GM04504 (cell line): Measurements from ENCODE around the gene SFTPA2.
"Not testable (repeated sequence)": the region's sequence is repeated elsewhere in the genome, so short reads cannot be mapped to it uniquely, and the experiment has no call there.

ENCODE experiments used
- DNase-seq: peaks from one replicate; pipeline ENCODE4 v3.0.0-alpha.2; 2012; ENCODE audit warnings: low read depth

SFTPA2 gene

DNA sequence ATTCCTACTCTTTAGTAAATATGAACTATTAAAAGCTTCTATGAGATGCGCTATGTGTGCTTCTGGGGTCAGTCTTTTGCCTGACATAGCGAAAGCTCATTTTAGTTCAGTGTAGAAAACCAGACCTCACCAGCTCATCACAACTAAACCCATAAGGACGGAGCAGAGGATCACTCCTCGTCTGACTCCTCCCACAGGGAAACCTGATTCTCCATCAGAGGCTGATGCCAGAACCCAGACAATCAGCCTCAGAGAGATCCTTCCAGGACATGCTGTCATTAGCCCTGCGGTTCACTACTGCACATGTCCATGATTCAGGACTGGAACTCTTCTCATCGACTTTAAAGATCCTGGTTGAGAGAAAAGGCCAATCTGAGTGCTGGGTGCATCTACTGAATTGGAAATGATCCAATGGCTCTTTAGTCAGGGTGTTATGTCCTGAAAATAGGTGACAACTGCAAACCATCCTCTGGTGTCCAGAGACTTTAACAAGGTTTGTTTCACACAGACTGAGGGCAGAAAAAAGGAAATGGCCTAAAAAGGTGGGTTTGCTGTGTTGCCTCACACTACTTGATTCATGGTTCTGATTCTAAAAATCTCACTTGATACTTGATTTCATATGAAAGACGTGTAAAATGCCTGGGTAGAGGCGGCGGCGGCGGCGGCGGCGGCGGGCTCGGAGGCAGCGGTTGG lies 48.2 kb downstream of the SFTPA2 start, which contains the start of gene EIF5AL1:
TSS of gene EIF5AL1 (plus strand) at position 643 of the 693 bp plus-strand sequence. CDS start 117 bp downstream, outside the sequence.
- DNase-seq: not testable (repeated sequence)

DNA sequence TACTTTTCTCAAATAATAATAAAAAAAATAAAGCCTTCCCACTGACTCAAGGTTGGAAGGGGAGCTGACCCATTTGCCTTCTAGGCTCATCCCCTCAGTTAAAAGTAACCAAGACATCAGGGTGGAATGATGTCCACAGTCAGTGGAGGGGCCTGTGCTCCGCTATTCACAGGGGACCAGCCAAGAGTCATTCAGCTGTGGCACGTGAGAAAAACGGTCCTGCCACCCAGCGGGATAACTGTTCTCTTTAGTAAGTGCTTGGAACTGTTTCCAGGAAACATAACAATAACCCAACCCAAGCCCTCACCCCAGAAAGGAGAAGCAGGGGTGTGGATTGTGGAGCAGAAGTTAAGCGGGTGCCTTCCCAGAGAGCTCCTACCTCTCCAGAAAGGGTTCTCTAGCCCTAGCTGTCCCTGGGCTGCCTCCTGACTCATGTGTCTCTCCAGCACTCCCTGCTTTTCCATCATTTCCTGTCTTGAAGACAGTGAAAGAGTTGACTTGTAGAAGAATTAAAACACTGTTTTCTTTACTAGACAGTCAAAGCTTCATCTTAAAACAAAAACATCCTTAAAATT lies 50.2 kb downstream of the SFTPA2 start:
- DNase-seq: not testable (repeated sequence)

DNA sequence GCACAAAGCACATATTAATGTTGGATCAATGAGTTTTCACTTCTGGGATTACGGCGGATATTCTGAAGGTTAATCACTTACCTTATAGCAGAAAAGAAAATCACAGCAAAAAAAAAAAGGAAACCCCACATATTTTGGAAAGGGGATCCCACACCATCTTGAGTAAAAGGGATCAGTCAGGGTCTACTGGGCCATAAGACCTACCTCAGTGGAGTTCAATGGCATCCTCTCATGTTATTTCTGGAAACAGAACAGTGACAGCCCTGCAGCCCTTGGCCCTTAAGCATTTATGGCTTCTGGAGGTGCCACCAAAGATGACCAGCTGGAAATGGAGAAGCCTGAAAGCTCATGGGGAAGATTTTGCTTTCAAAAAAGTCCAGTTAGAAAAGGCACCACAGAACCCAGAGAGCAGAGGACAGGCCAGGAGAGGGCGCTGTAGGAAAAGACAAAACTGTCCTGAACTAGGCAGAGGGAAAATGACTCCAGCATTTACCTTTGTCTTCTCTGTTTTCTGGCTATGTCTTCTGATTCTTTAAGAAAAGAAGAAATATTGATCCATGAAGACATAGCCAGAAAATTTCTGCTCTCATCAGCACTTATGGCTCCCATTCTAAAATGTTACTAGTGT lies 50.8 kb downstream of the SFTPA2 start:
- not testable (repeated sequence) for DNase-seq

DNA sequence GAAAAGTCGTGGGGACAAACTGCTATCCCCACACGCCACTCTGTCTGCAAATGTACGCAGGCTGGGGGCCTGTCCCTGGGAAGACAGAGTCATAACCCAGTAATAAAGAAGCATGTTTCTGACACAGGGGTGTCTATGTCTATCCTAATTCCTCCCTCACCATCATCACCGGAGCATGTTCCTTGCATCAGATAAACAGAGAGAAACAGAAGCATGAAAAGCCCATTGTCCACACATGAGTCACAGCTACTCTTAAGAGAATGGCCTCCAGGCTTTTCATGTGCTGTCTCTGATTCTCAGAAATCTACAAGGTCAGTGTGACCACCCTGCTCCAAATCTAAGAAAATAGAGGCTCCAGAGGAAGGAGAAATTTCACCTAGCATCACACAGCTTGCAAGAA lies 52.0 kb downstream of the SFTPA2 start:
- DNase-seq: not testable (repeated sequence)

DNA sequence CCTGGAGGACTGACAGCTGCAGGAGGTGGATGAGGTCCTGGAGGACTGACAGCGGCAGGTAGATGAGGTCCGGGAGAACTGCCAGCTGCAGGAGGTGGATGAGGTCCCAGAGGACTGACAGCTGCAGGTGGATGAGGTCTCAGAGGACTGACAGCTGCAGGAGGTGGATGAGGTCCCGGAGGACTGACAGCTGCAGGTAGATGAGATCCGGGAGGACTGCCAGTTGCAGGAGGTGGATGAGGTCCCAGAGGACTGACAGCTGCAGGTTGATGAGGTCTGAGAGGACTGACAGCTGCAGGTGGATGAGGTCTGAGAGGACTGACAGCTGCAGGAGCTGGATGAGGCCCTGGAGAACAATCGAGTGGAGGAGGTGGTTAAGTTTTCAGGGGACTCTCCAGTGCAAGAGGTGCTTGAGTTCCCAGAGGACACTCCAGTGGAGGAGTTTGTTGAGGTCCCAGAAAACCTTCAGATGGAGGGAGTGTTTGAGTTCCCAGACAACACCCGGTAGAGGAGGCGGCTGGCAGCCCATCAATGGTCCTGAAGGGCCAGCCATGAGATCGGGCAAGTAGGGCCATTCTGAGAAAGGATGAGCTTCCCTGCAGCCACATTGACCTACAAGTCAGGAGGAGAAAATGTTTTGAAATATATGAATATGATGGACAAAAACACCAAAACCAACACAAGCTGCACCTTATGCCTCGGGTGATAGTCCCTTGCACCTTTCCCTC lies 52.6 kb downstream of the SFTPA2 start:
- DNase-seq: no peak
